ENCODE data around the gene PHETA1. TPM values are rescaled to one million over a fixed set of nuclear protein-coding genes. Genes with fewer than 3 reads are reported as not detected.

Gene PHETA1, protein sequence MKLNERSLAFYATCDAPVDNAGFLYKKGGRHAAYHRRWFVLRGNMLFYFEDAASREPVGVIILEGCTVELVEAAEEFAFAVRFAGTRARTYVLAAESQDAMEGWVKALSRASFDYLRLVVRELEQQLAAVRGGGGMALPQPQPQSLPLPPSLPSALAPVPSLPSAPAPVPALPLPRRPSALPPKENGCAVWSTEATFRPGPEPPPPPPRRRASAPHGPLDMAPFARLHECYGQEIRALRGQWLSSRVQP
- total RNA-seq (2021) (26.2 and 28.5 TPM in 2 replicates), Bru-seq, nascent RNA (percentile 55 among the genes with signal in this experiment), BruChase-seq, experiment 1, labeled RNA remaining after a 2-hour chase (percentile 76 among the genes with signal in this experiment), BruChase-seq, experiment 2, labeled RNA remaining after a 6-hour chase (percentile 70 among the genes with signal in this experiment)
- long read RNA-seq, partial matches to known transcripts: 0 of 44 reads
- long read RNA-seq, other reads (novel, unspliced or antisense): 44 of 44 reads

DNA sequence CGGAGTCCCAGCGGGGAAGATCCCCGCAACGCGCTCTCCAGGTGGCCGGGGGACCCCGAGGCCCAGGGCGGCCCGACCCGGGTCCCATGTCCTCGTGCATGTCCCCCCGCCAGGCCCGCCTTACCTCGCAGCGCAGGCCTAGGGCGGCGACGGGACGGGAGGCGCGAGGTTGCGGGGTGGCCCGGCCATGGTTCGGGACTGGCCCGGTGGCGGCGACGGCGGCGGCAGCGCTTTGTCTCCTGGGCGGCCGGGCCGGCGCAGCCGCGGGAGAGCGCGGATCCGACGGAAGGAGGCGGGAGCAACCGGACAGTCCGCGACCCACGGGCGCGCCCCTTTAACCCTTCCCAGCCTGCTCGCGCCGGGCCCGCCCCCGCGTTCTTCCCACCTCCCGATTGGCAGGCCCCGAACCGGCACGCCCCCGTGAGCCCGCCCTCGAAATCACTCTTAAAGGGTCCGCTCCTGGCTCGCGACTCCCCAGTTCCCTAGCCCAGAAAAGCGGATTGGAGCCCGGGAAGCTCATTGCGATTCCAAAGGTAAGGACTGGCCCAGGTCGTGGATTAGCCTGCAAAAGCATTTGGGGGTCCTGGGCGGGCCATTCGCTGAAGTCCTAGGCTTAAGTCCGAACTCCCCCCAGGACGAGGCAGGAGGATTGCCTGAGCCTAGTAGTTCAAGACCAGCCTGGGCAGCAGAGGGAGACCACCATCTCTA lies at the start of gene PHETA1:
Gene PHETA1 (minus strand): TSS at position 308 of the 708 bp plus-strand sequence. CDS start 5,668 bp downstream, outside the sequence.
- no peak within 1 kb of the TSS for H3K27ac ChIP-seq
- peak; percentile 73 to 91 for DNase-seq
- H3K4me1 ChIP-seq (replicated peaks; ENCODE audit: insufficient read depth): peaks cover 35% of the 10 kb centered on the region
- intact Hi-C loops (cut with micrococcal nuclease; ENCODE audit: unreplicated experiment): no loop called here
- H2AFZ ChIP-seq: peak within 1 kb of the TSS; percentile 82
- H3K36me3 ChIP-seq (ENCODE audit: low read depth): no peaks in the 10 kb centered on the region
- 0 out of 2 replicates have a peak, but pooled peaks cover 3% of the 10 kb centered on the region for H4K20me1 ChIP-seq (ENCODE audit: insufficient read depth)
- H3K79me2 ChIP-seq (ENCODE audit: low read depth): peaks cover 28% of the 10 kb centered on the region; the same call in 1 of the 2 replicates
- POLR2A ChIA-PET (ENCODE audit: unreplicated experiment): interaction anchor here (0.5 to 0.6 kb wide), 2 partner anchors 11 to 1245 kb away, joined by 3 to 5 read pairs; partner anchors contain the start of gene IFT81
- H3F3A ChIP-seq (ENCODE audit: insufficient read depth, low read depth): peaks cover 20% of the 10 kb centered on the region; the same call in 1 of the 2 replicates
- BruUV-seq (replicated peaks): no TSS peak
- no peaks in the 10 kb centered on the region for H3K9me3 ChIP-seq (ENCODE audit: insufficient read depth, low read depth)
- peak within 1 kb of the TSS; percentile 77 for H3K4me3 ChIP-seq
- H3K9me2 ChIP-seq (ENCODE audit: insufficient read depth): no peaks in the 10 kb centered on the region
- no peaks in the 10 kb centered on the region for H3K27me3 ChIP-seq (ENCODE audit: insufficient read depth, low read depth)
- CTCF ChIA-PET: interaction anchor here (0.7 kb wide), 1 partner anchor 442 kb away, joined by 3 read pairs; no protein-coding TSS in a partner anchor
- H3K4me2 ChIP-seq: peak within 1 kb of the TSS; percentile 93
- no peak for TF ChIP-seq EZH2 (IDR thresholded peaks at IDR 0.05; ENCODE audit: low read depth)
- TF ChIP-seq CTCF (conservative IDR thresholded peaks at IDR 0.05): no peak; the same call in 1 of the 2 replicates

DNA sequence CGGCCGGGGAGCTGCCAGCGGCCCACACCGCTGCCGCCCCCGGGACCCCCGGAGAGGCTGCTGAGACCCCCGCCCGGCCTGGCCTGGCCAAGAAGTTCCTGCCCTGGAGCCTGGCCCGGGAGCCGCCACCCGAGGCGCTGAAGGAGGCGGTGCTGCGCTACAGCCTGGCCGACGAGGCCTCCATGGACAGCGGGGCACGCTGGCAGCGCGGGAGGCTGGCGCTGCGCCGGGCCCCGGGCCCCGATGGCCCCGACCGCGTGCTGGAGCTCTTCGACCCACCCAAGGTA lies 49.6 kb upstream of the PHETA1 start:
- no peak overlapping the region for H3K27ac ChIP-seq
- no peak overlapping the region for H3K4me3 ChIP-seq
- ChIA-PET POLR2A (ENCODE audit: unreplicated experiment) (no interaction called here), CTCF (no interaction called here)
- no TSS peak for BruUV-seq (replicated peaks)
- H3K4me2 ChIP-seq: no peak overlapping the region
- peaks cover 7% of the 10 kb centered on the region; the same call in 1 of the 2 replicates for H3K79me2 ChIP-seq (ENCODE audit: low read depth)
- H3F3A ChIP-seq (ENCODE audit: insufficient read depth, low read depth): peaks cover 7% of the 10 kb centered on the region; the same call in 1 of the 2 replicates
- no peaks in the 10 kb centered on the region for H3K27me3 ChIP-seq (ENCODE audit: insufficient read depth, low read depth)
- H3K9me3 ChIP-seq (ENCODE audit: insufficient read depth, low read depth): no peaks in the 10 kb centered on the region
- TF ChIP-seq EZH2 (IDR thresholded peaks at IDR 0.05; ENCODE audit: low read depth) (no peak), CTCF (conservative IDR thresholded peaks at IDR 0.05) (no peak)
- no peak for DNase-seq
- no peaks in the 10 kb centered on the region for H3K9me2 ChIP-seq (ENCODE audit: insufficient read depth)
- intact Hi-C loops (cut with micrococcal nuclease; ENCODE audit: unreplicated experiment): no loop called here
- H4K20me1 ChIP-seq (ENCODE audit: insufficient read depth): peaks cover 9% of the 10 kb centered on the region; the same call in 1 of the 2 replicates
- H3K36me3 ChIP-seq (ENCODE audit: low read depth): no peaks in the 10 kb centered on the region
- peaks cover 7% of the 10 kb centered on the region for H3K4me1 ChIP-seq (replicated peaks; ENCODE audit: insufficient read depth)
- no peak overlapping the region for H2AFZ ChIP-seq

DNA sequence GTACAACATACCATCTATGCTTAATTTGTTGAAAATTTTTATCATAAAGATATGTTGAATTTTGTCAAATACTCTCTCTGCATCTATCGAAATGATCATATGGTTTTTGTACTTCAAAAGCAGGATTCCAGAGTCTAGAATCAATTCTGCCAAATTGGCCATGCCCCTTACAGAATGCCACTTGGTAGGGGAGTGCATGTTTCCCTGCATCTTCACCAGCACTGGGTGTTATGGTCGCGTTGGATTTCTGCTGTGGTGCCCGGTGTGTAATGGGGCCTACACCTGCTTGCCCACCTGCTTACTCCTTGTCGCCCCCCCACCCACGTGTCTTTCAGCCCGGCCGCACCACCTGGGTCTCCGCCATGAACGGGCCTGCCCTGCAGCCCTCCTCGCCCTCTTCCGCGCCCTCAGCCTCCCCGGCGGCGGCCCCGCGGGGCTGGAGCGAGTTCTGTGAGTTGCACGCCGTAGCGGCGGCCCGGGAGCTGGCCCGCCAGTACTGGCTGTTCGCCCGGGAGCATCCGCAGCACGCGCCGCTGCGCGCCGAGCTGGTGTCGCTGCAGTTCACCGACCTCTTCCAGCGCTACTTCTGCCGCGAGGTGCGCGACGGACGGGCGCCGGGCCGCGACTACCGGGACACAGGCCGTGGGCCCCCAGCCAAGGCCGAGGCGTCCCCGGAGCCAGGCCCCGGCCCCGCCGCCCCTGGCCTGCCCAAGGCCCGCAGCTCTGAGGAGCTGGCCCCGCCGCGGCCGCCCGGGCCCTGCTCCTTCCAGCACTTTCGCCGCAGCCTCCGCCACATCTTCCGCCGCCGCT lies 49.1 kb upstream of the PHETA1 start:
- no peak overlapping the region for H3K27ac ChIP-seq
- H4K20me1 ChIP-seq (ENCODE audit: insufficient read depth): peaks cover 9% of the 10 kb centered on the region; the same call in 1 of the 2 replicates
- intact Hi-C loops (cut with micrococcal nuclease; ENCODE audit: unreplicated experiment): no loop called here
- H3K4me2 ChIP-seq: no peak overlapping the region
- no peaks in the 10 kb centered on the region for H3K36me3 ChIP-seq (ENCODE audit: low read depth)
- H3K27me3 ChIP-seq (ENCODE audit: insufficient read depth, low read depth): no peaks in the 10 kb centered on the region
- TF ChIP-seq CTCF (conservative IDR thresholded peaks at IDR 0.05): no peak
- TF ChIP-seq EZH2 (IDR thresholded peaks at IDR 0.05; ENCODE audit: low read depth): no peak
- no peaks in the 10 kb centered on the region for H3K9me3 ChIP-seq (ENCODE audit: insufficient read depth, low read depth)
- H3K4me1 ChIP-seq (replicated peaks; ENCODE audit: insufficient read depth): peaks cover 9% of the 10 kb centered on the region
- H3K9me2 ChIP-seq (ENCODE audit: insufficient read depth): no peaks in the 10 kb centered on the region
- H3K79me2 ChIP-seq (ENCODE audit: low read depth): peaks cover 7% of the 10 kb centered on the region; the same call in 1 of the 2 replicates
- H2AFZ ChIP-seq: no peak overlapping the region
- POLR2A ChIA-PET (ENCODE audit: unreplicated experiment): no interaction called here
- BruUV-seq (replicated peaks): no TSS peak
- H3K4me3 ChIP-seq: no peak overlapping the region
- CTCF ChIA-PET: no interaction called here
- DNase-seq: no peak
- H3F3A ChIP-seq (ENCODE audit: insufficient read depth, low read depth): peaks cover 11% of the 10 kb centered on the region; the same call in 1 of the 2 replicates

Measured in PC-9 (cell line).